ENCODE data around the gene CAMKV.
A peak's percentile ranks its signal among the peaks of the same experiment; 100 is the strongest.
"Not testable (repeated sequence)": the region's sequence is repeated elsewhere in the genome, so short reads cannot be mapped to it uniquely, and the experiment has no call there.

The CAMKV gene

GRCh38 chr3:49855662-49856061 lies 14.0 kb downstream of the CAMKV start:
- DNase-seq (ENCODE audit: low read depth) = no peak

GRCh38 chr3:49845694-49846093 lies 24.0 kb downstream of the CAMKV start:
- no peak for DNase-seq (ENCODE audit: low read depth)

- no peak for DNase-seq (ENCODE audit: low read depth)
Observed at GRCh38 chr3:49844464-49845183, 25.1 kb downstream of the CAMKV start.

- no peak for DNase-seq (ENCODE audit: low read depth)
Observed at GRCh38 chr3:49842843-49843517, 26.7 kb downstream of the CAMKV start.

- no peak for DNase-seq (ENCODE audit: low read depth)
Observed at GRCh38 chr3:49841806-49842205, 27.9 kb downstream of the CAMKV start.

- peak; percentile 12 for DNase-seq (ENCODE audit: low read depth)
Observed at GRCh38 chr3:49841126-49841696, 28.5 kb downstream of the CAMKV start.

GRCh38 chr3:49840388-49840787 lies 29.3 kb downstream of the CAMKV start:
- DNase-seq (ENCODE audit: low read depth) = no peak

GRCh38 chr3:49839193-49839809 lies 30.4 kb downstream of the CAMKV start:
- DNase-seq (ENCODE audit: low read depth) = peak; percentile 71

GRCh38 chr3:49831341-49831740 lies 38.4 kb downstream of the CAMKV start:
- DNase-seq (ENCODE audit: low read depth) = no peak

- no peak for DNase-seq (ENCODE audit: low read depth)
Observed at GRCh38 chr3:49826016-49826415, 43.7 kb downstream of the CAMKV start.

- DNase-seq (ENCODE audit: low read depth) = not testable (repeated sequence)
Observed at GRCh38 chr3:49823131-49823530, 46.6 kb downstream of the CAMKV start.

- DNase-seq (ENCODE audit: low read depth) = peak; percentile 75
Observed at GRCh38 chr3:49813497-49814174, 56.1 kb downstream of the CAMKV start, which contains the start of gene UBA7. Gene UBA7 (minus strand): TSS chr3:49813953. CDS start chr3:49813787, 166 bp downstream.

GRCh38 chr3:49812916-49813496 lies 56.7 kb downstream of the CAMKV start:
- no peak for DNase-seq (ENCODE audit: low read depth)

Measured in iris pigment epithelial cell (primary cell).